ACC112 (cell line): ENCODE results near the gene CTIF.

Experiments used
- H2AFZ ChIP-seq: fragments of 200-600 bp; sonication (generic); one replicate; pipeline ENCODE4 v1.6.0; 2017; ENCODE audit warnings: antibody characterized with exemption, low read length; ENCODE audit not compliant: unreplicated experiment
- H3K27ac ChIP-seq: fragments of 200-600 bp; sonication (generic); 2 replicates; pipeline ENCODE4 v1.5.1; 2014; ENCODE audit warnings: low read depth, mild to moderate bottlenecking, antibody characterized with exemption, low read length, moderate library complexity
- H3K27me3 ChIP-seq: fragments of 200-600 bp; sonication (generic); 2 replicates; pipeline ENCODE4 v1.6.1; 2014; ENCODE audit warnings: mild to moderate bottlenecking, antibody characterized with exemption, low read length, moderate library complexity, mixed read lengths; ENCODE audit not compliant: insufficient read depth
- H3K36me3 ChIP-seq: fragments of 200-600 bp; sonication (generic); 2 replicates; pipeline ENCODE4 v1.6.1; 2016; ENCODE audit warnings: mild to moderate bottlenecking, antibody characterized with exemption, low read length, moderate library complexity, mixed read lengths; ENCODE audit not compliant: insufficient read depth
- H3K4me1 ChIP-seq: fragments of 200-600 bp; sonication (generic); one replicate; pipeline ENCODE4 v1.6.1; 2016; ENCODE audit warnings: low read length, mixed read lengths; ENCODE audit not compliant: insufficient read depth, unreplicated experiment, control insufficient read depth
- H3K4me3 ChIP-seq: fragments of 200-600 bp; sonication (generic); 2 replicates; pipeline ENCODE4 v1.5.1; 2014; ENCODE audit warnings: mild to moderate bottlenecking, low read depth, low read length
- H3K79me2 ChIP-seq: fragments of 200-600 bp; sonication (generic); one replicate; pipeline ENCODE4 v1.6.0; 2016; ENCODE audit warnings: low read length; ENCODE audit not compliant: control insufficient read depth, unreplicated experiment, insufficient read depth

CTIF gene

GRCh38 chr18:48721312-48721711 is 182.5 kb downstream of the CTIF start:
- Histone ChIP-seq H3K27ac (no peak overlapping the region), H3K36me3 (peaks cover 9% of the 10 kb centered on the region; the same call in 1 of the 2 replicates), H3K79me2 (no peaks in the 10 kb centered on the region), H3K27me3 (no peaks in the 10 kb centered on the region), H2AFZ (no peak overlapping the region), H3K4me3 (no peak overlapping the region), H3K4me1 (peaks cover 28% of the 10 kb centered on the region)

- Histone ChIP-seq H3K79me2 (no peaks in the 10 kb centered on the region), H3K27me3 (no peaks in the 10 kb centered on the region), H3K36me3 (peaks cover 10% of the 10 kb centered on the region; the same call in 1 of the 2 replicates), H3K4me1 (peaks cover 43% of the 10 kb centered on the region), H2AFZ (no peak overlapping the region), H3K27ac (no peak overlapping the region), H3K4me3 (no peak overlapping the region)
Observed at GRCh38 chr18:48723016-48723415, 184.2 kb downstream of the CTIF start.

- Histone ChIP-seq H3K4me1 (peaks cover 49% of the 10 kb centered on the region), H3K36me3 (peaks cover 10% of the 10 kb centered on the region; the same call in 1 of the 2 replicates)
Observed at GRCh38 chr18:48723837-48724236, 185.0 kb downstream of the CTIF start.

GRCh38 chr18:48724442-48724841 is 185.6 kb downstream of the CTIF start:
- Histone ChIP-seq H3K27ac (no peak overlapping the region), H3K79me2 (peaks cover 1% of the 10 kb centered on the region), H3K4me1 (peaks cover 53% of the 10 kb centered on the region), H3K27me3 (no peaks in the 10 kb centered on the region), H2AFZ (no peak overlapping the region), H3K4me3 (no peak overlapping the region), H3K36me3 (peaks cover 10% of the 10 kb centered on the region; the same call in 1 of the 2 replicates)

More at GRCh38 chr18:48723837-48724236, 185.0 kb downstream of the CTIF start:
- H2AFZ ChIP-seq: no peak overlapping the region
- H3K4me3 ChIP-seq: no peak overlapping the region
- no peaks in the 10 kb centered on the region for H3K27me3 ChIP-seq
- H3K27ac ChIP-seq: no peak overlapping the region
- H3K79me2 ChIP-seq: no peaks in the 10 kb centered on the region

GRCh38 chr18:48724939-48725338 is 186.1 kb downstream of the CTIF start:
- H3K27me3 ChIP-seq: no peaks in the 10 kb centered on the region
- H3K27ac ChIP-seq: no peak overlapping the region
- no peak overlapping the region for H2AFZ ChIP-seq

GRCh38 chr18:48725562-48725961 is 186.7 kb downstream of the CTIF start:
- Histone ChIP-seq H3K27ac (peak overlapping the region; percentile 84; the same call in 1 of the 2 replicates), H3K4me1 (peaks cover 42% of the 10 kb centered on the region), H3K79me2 (peaks cover 5% of the 10 kb centered on the region), H3K36me3 (peaks cover 10% of the 10 kb centered on the region; the same call in 1 of the 2 replicates), H3K4me3 (no peak overlapping the region), H3K27me3 (no peaks in the 10 kb centered on the region), H2AFZ (no peak overlapping the region)

More at GRCh38 chr18:48724939-48725338, 186.1 kb downstream of the CTIF start:
- Histone ChIP-seq H3K4me3 (no peak overlapping the region), H3K79me2 (peaks cover 5% of the 10 kb centered on the region), H3K36me3 (peaks cover 10% of the 10 kb centered on the region; the same call in 1 of the 2 replicates), H3K4me1 (peaks cover 48% of the 10 kb centered on the region)

GRCh38 chr18:48727681-48728080 is 188.8 kb downstream of the CTIF start:
- Histone ChIP-seq H3K36me3 (peaks cover 10% of the 10 kb centered on the region; the same call in 1 of the 2 replicates), H3K4me1 (peaks cover 29% of the 10 kb centered on the region)

GRCh38 chr18:48728204-48728833 is 189.5 kb downstream of the CTIF start:
- H3K27me3 ChIP-seq: no peaks in the 10 kb centered on the region
- peaks cover 5% of the 10 kb centered on the region for H3K79me2 ChIP-seq
- H3K27ac ChIP-seq: peak overlapping the region; percentile 84
- peaks cover 10% of the 10 kb centered on the region; the same call in 1 of the 2 replicates for H3K36me3 ChIP-seq
- no peak overlapping the region; the same call in 1 of the 2 replicates for H3K4me3 ChIP-seq
- H3K4me1 ChIP-seq: peaks cover 34% of the 10 kb centered on the region
- no peak overlapping the region for H2AFZ ChIP-seq

More at GRCh38 chr18:48727681-48728080, 188.8 kb downstream of the CTIF start:
- Histone ChIP-seq H2AFZ (no peak overlapping the region), H3K27ac (peak overlapping the region; percentile 84), H3K4me3 (peak overlapping the region; percentile 11; the same call in 1 of the 2 replicates), H3K27me3 (no peaks in the 10 kb centered on the region), H3K79me2 (peaks cover 5% of the 10 kb centered on the region)

GRCh38 chr18:48729404-48729803 is 190.6 kb downstream of the CTIF start:
- Histone ChIP-seq H2AFZ (no peak overlapping the region), H3K27ac (peak overlapping the region; percentile 84), H3K27me3 (no peaks in the 10 kb centered on the region), H3K36me3 (peaks cover 10% of the 10 kb centered on the region; the same call in 1 of the 2 replicates), H3K79me2 (peaks cover 5% of the 10 kb centered on the region), H3K4me3 (no peak overlapping the region), H3K4me1 (peaks cover 44% of the 10 kb centered on the region)

- Histone ChIP-seq H3K4me1 (peaks cover 51% of the 10 kb centered on the region), H3K4me3 (no peak overlapping the region), H3K27me3 (no peaks in the 10 kb centered on the region), H3K79me2 (peaks cover 5% of the 10 kb centered on the region), H3K27ac (no peak overlapping the region), H2AFZ (no peak overlapping the region), H3K36me3 (peaks cover 10% of the 10 kb centered on the region; the same call in 1 of the 2 replicates)
Observed at GRCh38 chr18:48730010-48730409, 191.2 kb downstream of the CTIF start.
